ENCODE data around the gene MED9.

GRCh38 chr17:17537311-17538099, 60.7 kb downstream of the MED9 start:
- no peak for TF ChIP-seq MAX (IDR thresholded peaks at IDR 0.05; ENCODE audit: low read depth, low read length)
- TF ChIP-seq, protein P1, sequence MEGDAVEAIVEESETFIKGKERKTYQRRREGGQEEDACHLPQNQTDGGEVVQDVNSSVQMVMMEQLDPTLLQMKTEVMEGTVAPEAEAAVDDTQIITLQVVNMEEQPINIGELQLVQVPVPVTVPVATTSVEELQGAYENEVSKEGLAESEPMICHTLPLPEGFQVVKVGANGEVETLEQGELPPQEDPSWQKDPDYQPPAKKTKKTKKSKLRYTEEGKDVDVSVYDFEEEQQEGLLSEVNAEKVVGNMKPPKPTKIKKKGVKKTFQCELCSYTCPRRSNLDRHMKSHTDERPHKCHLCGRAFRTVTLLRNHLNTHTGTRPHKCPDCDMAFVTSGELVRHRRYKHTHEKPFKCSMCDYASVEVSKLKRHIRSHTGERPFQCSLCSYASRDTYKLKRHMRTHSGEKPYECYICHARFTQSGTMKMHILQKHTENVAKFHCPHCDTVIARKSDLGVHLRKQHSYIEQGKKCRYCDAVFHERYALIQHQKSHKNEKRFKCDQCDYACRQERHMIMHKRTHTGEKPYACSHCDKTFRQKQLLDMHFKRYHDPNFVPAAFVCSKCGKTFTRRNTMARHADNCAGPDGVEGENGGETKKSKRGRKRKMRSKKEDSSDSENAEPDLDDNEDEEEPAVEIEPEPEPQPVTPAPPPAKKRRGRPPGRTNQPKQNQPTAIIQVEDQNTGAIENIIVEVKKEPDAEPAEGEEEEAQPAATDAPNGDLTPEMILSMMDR (IDR thresholded peaks at IDR 0.05; ENCODE audit: low read depth, low read length): no peak
- no peak for TF ChIP-seq MYC (IDR thresholded peaks at IDR 0.05; ENCODE audit: low read depth, low read length)
